Stimulated activated CD8-positive, alpha-beta memory T cell treated with anti-CD3 and anti-CD28 coated beads, Interleukin-4, amount 100 ng/mL, for 1 hour (primary cell): Measurements from ENCODE around the gene C9orf57.
"Not testable (repeated sequence)": the region's sequence is repeated elsewhere in the genome, so short reads cannot be mapped to it uniquely, and the experiment has no call there.

Experiments used
- DNase-seq, 2 donors: peaks; one replicate each; pipeline ENCODE4 v3.0.0-alpha.2; 2020; ENCODE audit warnings: low read depth in 2 of 2, low spot score in 1 of 2

The C9orf57 gene

GRCh38 chr9:72025906-72026305 lies 34.5 kb downstream of the C9orf57 start:
- DNase-seq = no peak

- DNase-seq = no peak
These were observed 36.8 kb downstream of the C9orf57 start for GRCh38 chr9:72023596-72023995.

GRCh38 chr9:72022841-72023240 lies 37.6 kb downstream of the C9orf57 start:
- no peak for DNase-seq

DNA sequence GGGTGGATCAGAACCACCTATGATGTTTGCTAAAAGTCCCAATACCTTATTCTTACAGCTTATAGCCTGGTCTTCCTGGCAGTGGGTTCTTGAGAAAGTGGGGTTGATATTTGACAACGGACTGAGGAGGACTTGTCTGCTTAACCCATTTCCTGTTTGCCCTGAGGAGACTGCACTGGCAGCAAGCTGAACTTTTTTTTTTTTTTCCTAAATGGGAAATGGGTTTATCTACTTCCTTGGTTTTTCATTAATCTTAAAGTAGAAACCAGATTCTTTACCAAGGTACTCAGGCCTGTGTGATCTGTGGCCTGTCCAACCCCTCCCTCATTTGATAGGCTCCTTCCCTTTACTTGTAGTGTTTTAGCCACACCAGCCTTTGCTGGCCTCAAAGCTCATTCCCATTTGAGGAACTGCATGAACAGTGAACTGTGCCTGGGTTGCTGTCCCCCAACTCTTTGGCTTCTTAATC lies 47.1 kb downstream of the C9orf57 start:
- no peak for DNase-seq

DNA sequence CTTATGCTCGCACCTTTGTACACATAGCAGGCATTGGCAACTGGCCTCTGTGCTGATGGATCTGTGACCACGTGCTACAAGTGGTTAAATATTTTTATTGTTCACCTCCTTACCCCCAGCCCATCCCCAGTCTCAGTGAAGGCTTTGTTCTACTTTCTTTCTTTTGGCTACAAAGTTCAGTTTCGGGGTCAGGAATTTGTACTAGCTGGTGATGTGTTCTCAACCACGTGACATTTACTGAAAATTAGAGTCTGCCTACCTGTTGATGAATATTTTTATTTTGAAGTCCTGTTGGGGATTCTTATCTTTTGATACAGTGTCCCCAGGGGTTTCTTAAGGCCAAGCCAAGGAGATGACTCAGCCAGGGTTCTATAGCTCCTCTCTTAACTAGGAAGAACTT lies 47.8 kb downstream of the C9orf57 start:
- DNase-seq = no peak

DNA sequence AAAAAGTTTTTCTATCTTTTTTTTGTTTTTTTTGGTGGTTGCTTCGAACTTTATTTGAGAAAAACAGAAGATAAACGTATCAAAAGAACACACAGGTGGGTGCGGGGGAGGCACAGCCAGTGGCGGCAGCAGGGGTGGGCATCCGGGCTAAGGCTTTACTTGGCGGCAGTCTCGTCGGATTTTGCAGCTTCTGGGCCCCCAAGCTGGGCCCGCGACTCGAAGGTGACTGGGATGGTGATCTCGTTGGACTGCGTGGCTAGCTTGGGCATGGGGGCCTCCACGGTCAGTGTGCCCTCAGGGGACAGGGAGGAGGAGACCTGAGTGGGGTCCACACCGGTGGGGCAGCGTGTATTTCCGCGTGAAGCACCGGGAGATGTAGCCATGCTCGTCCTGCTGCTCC lies 52.7 kb downstream of the C9orf57 start:
- not testable (repeated sequence) for DNase-seq

DNA sequence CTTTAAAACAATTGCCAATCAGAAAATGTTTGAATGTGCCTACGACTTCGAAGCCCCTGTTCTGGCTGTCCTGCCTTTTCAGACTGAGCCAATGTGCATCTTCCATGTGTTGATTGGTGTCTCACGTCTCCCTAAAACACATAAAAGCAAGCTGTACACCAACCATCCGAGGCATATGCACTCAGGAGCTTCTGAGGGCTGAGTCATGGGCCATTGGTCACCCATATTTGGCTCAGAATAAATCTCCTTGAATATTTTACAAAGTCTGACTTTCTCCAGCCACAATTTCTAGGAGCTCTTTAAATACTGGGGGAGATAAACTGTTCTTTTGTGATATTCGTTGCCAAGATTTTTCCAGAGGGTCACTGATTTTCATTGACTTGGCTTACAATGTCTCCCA lies 53.9 kb downstream of the C9orf57 start:
- DNase-seq = no peak

DNA sequence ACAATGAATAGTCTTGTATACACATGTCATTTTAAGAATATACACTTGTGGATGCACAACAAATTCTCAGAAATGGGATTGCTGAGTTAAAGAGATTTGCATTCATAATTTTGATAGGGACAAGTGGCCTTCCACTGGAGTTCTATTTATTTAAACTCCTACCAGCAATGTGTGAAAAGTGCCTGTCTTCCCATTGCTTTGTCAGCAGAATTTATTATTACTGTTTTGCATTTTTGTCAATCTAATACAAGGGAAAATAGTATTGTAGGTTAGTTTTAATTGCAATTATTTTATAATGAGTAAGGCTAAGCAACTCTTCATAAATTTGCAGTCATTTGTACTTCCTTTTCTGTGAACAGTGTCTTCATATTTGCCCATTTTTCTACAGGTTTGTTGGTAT lies 55.0 kb downstream of the C9orf57 start:
- no peak for DNase-seq
